ENCODE measurements around the gene DMRT1. TPM values are rescaled to one million over a fixed set of nuclear protein-coding genes. Genes with fewer than 3 reads are reported as not detected.
A peak's percentile ranks its signal among the peaks of the same experiment; 100 is the strongest.
"Not testable (repeated sequence)": the region's sequence is repeated elsewhere in the genome, so short reads cannot be mapped to it uniquely, and the experiment has no call there.

DMRT1 gene
- polyA plus RNA-seq, 4 donors, result not detected

DNA sequence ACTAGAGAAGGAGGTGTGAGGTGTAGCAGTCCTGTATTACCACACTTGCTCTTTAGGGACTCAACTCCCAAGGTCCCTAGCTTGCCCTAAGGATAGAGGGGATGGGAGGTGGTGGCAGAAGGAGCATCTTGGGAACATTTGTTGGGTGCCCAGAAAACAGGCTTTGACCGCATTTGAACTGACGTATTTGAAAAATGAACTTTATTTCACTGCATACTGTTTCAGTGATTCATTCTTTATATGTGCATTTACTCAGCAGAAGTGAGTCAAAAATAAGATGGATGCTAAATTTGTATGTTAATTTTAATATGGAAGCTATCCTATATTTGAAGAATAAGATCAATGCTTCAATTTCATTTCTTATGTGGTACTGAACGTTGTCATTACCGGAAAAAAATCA is 153.7 kb downstream of the DMRT1 start:
- Histone ChIP-seq H3K36me3 (ENCODE audit: control insufficient read depth in 3 of 3, insufficient read depth in 2 of 3, low read depth in 1 of 3, low read length in 3 of 3) (no peaks in the 10 kb centered on the region), H3K27ac (ENCODE audit: low read depth in 1 of 3, low read length in 2 of 3) (no peak overlapping the region), H3K9me3 (ENCODE audit: control insufficient read depth in 2 of 2, insufficient read depth in 1 of 2, low read depth in 1 of 2, low read length in 1 of 2) (peaks cover 0 to 16% of the 10 kb centered on the region in 2 donors), H3K4me3 (ENCODE audit: low read depth in 1 of 3, low read length in 3 of 3) (no peak overlapping the region), H3K4me1 (ENCODE audit: control insufficient read depth in 3 of 3, insufficient read depth in 2 of 3, low read depth in 1 of 3, low read length in 2 of 3) (no peaks in the 10 kb centered on the region), H3K27me3 (ENCODE audit: control insufficient read depth in 3 of 3, insufficient read depth in 3 of 3, low read length in 3 of 3) (peaks cover 0 to 7% (median 3%) of the 10 kb centered on the region in 3 donors)
- FAIRE-seq, result no peak
- no peak for DNase-seq
- WGBS, 3 donors, result 82 to 88% (median 87%) methylated on average over 4 of the region's 4 CpGs

DNA sequence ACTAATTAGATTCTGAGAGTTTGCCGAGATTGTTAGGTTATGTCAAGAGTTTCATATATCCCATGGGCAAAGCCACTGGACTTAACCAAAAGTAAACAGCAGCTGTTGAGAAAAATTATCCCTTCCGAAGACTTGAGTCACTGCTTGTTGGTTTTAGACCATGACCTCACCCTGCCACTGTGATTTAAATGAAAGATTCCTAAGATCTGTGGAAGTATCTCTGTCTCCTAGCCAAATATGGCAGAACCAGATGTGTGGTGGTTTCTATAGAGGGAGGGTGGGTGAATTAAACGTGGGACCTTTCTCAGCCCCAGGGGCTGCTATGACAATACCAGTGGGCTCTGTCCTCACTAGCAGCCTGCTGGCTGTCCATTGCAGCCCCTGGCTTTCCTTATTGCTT is 154.3 kb downstream of the DMRT1 start:
- Histone ChIP-seq H3K4me3 (ENCODE audit: low read depth in 1 of 3, low read length in 3 of 3) (no peak overlapping the region), H3K27me3 (ENCODE audit: control insufficient read depth in 3 of 3, insufficient read depth in 3 of 3, low read length in 3 of 3) (peaks cover 0 to 1% (median 0%) of the 10 kb centered on the region in 3 donors), H3K4me1 (ENCODE audit: control insufficient read depth in 3 of 3, insufficient read depth in 2 of 3, low read depth in 1 of 3, low read length in 2 of 3) (no peaks in the 10 kb centered on the region), H3K36me3 (ENCODE audit: control insufficient read depth in 3 of 3, insufficient read depth in 2 of 3, low read depth in 1 of 3, low read length in 3 of 3) (no peaks in the 10 kb centered on the region), H3K9me3 (ENCODE audit: control insufficient read depth in 2 of 2, insufficient read depth in 1 of 2, low read depth in 1 of 2, low read length in 1 of 2) (peaks cover 0 to 16% of the 10 kb centered on the region in 2 donors), H3K27ac (ENCODE audit: low read depth in 1 of 3, low read length in 2 of 3) (no peak overlapping the region)
- FAIRE-seq (no peak), DNase-seq (no peak)
- WGBS, 3 donors, result 26 to 44% (median 34%) methylated on average over 3 of the region's 3 CpGs

DNA sequence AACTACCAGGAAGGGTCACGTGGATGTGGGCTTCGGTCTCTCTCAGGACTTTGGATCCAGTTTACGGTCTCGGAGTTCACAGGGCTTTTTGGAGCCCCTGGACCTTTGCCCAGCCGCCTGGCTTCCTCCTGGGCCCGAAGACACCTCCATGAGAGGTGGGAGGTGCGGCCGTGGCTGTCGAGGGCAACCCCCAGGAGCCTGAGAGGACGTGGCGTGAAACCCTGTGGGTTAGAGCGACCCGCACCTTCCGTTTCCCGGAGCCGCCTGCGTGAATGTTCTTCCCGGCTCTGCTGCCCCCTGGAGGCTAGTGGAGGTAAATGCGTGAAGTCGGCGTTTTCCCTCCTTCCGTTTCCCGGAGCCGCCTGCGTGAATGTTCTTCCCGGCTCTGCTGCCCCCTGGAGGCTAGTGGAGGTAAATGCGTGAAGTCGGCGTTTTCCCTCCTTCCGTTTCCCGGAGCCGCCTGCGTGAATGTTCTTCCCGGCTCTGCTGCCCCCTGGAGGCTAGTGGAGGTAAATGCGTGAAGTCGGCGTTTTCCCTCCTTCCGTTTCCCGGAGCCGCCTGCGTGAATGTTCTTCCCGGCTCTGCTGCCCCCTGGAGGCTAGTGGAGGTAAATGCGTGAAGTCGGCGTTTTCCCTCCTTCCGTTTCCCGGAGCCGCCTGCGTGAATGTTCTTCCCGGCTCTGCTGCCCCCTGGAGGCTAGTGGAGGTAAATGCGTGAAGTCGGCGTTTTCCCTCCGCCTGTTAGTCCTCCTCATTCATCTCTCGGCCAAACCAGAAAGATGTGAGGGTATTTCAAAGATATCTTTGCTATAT is 157.0 kb downstream of the DMRT1 start:
- H3K4me1 ChIP-seq (ENCODE audit: control insufficient read depth in 3 of 3, insufficient read depth in 2 of 3, low read depth in 1 of 3, low read length in 2 of 3); H3K4me3 ChIP-seq (ENCODE audit: low read depth in 1 of 3, low read length in 3 of 3); DNase-seq; H3K36me3 ChIP-seq (ENCODE audit: control insufficient read depth in 3 of 3, insufficient read depth in 2 of 3, low read depth in 1 of 3, low read length in 3 of 3); H3K27ac ChIP-seq (ENCODE audit: low read depth in 1 of 3, low read length in 2 of 3); H3K27me3 ChIP-seq (ENCODE audit: control insufficient read depth in 3 of 3, insufficient read depth in 3 of 3, low read length in 3 of 3); FAIRE-seq: not testable (repeated sequence)
- 68 to 76% (median 73%) methylated on average over 18 to 26 of the region's 55 CpGs for WGBS, 3 donors
- peaks cover 0 to 16% of the 10 kb centered on the region in 2 donors for H3K9me3 ChIP-seq (ENCODE audit: control insufficient read depth in 2 of 2, insufficient read depth in 1 of 2, low read depth in 1 of 2, low read length in 1 of 2)

GRCh38 chr9:1001838-1002237 is 160.3 kb downstream of the DMRT1 start:
- Histone ChIP-seq H3K4me1 (ENCODE audit: control insufficient read depth in 3 of 3, insufficient read depth in 2 of 3, low read depth in 1 of 3, low read length in 2 of 3) (no peaks in the 10 kb centered on the region), H3K36me3 (ENCODE audit: control insufficient read depth in 3 of 3, insufficient read depth in 2 of 3, low read depth in 1 of 3, low read length in 3 of 3) (no peaks in the 10 kb centered on the region), H3K9me3 (ENCODE audit: control insufficient read depth in 2 of 2, insufficient read depth in 1 of 2, low read depth in 1 of 2, low read length in 1 of 2) (peaks cover 0 to 16% of the 10 kb centered on the region in 2 donors), H3K27ac (ENCODE audit: low read depth in 1 of 3, low read length in 2 of 3) (no peak overlapping the region), H3K4me3 (ENCODE audit: low read depth in 1 of 3, low read length in 3 of 3) (no peak overlapping the region), H3K27me3 (ENCODE audit: control insufficient read depth in 3 of 3, insufficient read depth in 3 of 3, low read length in 3 of 3) (no peaks in the 10 kb centered on the region)
- 86 to 91% (median 90%) methylated on average over 4 of the region's 4 CpGs for WGBS, 3 donors
- no peak for FAIRE-seq
- DNase-seq, result no peak

GRCh38 chr9:1002678-1003077 is 161.2 kb downstream of the DMRT1 start:
- no peaks in the 10 kb centered on the region for H3K27me3 ChIP-seq (ENCODE audit: control insufficient read depth in 3 of 3, insufficient read depth in 3 of 3, low read length in 3 of 3)
- no peak overlapping the region for H3K27ac ChIP-seq (ENCODE audit: low read depth in 1 of 3, low read length in 2 of 3)
- peaks cover 0 to 16% of the 10 kb centered on the region in 2 donors for H3K9me3 ChIP-seq (ENCODE audit: control insufficient read depth in 2 of 2, insufficient read depth in 1 of 2, low read depth in 1 of 2, low read length in 1 of 2)
- H3K4me1 ChIP-seq (ENCODE audit: control insufficient read depth in 3 of 3, insufficient read depth in 2 of 3, low read depth in 1 of 3, low read length in 2 of 3), result no peaks in the 10 kb centered on the region
- H3K4me3 ChIP-seq (ENCODE audit: low read depth in 1 of 3, low read length in 3 of 3), result no peak overlapping the region
- DNase-seq (no peak), FAIRE-seq (no peak)
- WGBS, 3 donors, result 82 to 97% (median 91%) methylated on average over 2 of the region's 2 CpGs
- H3K36me3 ChIP-seq (ENCODE audit: control insufficient read depth in 3 of 3, insufficient read depth in 2 of 3, low read depth in 1 of 3, low read length in 3 of 3), result no peaks in the 10 kb centered on the region

DNA sequence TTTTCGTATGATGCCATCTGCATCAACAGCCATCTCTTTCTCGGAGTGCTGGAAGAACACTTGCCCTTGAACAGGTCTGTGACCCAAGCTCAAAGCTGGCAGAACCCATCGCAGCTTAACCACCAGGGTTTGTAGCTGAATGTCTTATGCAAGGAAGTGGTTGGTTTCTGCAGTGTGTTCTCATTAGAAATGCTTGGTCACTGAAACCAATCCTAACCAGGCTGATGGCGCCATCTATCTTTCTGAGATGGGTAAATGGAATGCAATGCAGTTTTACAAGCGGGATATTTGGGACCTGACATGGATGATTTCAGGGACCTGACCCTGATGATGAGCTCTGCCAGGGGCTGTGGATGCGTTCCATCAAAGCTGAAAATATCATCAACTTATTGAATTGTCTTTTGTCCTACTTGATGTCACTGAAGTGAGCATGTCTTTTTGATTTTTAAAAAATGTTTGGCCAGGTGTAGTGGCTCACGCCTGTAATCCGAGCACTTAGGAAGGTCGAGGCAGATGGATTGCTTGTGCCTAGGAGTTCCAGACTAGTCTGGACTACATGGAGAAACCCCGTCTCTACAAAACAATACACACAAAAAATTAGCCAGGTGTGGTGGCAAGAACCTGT is 163.7 kb downstream of the DMRT1 start:
- H3K9me3 ChIP-seq (ENCODE audit: control insufficient read depth in 2 of 2, insufficient read depth in 1 of 2, low read depth in 1 of 2, low read length in 1 of 2), result no peaks in the 10 kb centered on the region
- DNase-seq (peak; percentile 48 to 52), FAIRE-seq (no peak)
- H3K4me1 ChIP-seq (ENCODE audit: control insufficient read depth in 3 of 3, insufficient read depth in 2 of 3, low read depth in 1 of 3, low read length in 2 of 3), result no peaks in the 10 kb centered on the region
- no peak overlapping the region for H3K4me3 ChIP-seq (ENCODE audit: low read depth in 1 of 3, low read length in 3 of 3)
- peaks cover 0 to 3% (median 0%) of the 10 kb centered on the region in 3 donors for H3K27me3 ChIP-seq (ENCODE audit: control insufficient read depth in 3 of 3, insufficient read depth in 3 of 3, low read length in 3 of 3)
- 47 to 58% (median 53%) methylated on average over 10 of the region's 10 CpGs for WGBS, 3 donors
- no peaks in the 10 kb centered on the region for H3K36me3 ChIP-seq (ENCODE audit: control insufficient read depth in 3 of 3, insufficient read depth in 2 of 3, low read depth in 1 of 3, low read length in 3 of 3)
- no peak overlapping the region for H3K27ac ChIP-seq (ENCODE audit: low read depth in 1 of 3, low read length in 2 of 3)

DNA sequence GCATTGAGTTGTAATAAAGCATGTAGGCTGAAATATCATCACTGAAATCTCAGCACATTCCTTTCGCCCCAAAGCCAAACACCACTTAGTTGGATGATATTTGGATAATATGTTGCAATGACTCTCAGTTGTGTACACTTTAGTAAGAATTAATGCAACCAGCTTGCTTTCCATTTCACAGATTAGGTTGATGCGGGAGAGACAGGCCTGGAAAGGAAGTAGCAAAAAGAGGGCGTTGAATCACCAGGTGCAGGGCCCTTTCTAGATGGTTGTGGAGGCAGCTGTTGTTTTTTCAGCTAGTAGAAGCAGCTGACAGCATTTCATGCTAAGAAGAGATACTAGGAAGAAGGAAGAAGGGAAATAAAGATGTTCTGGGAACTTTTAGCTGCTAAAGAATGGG is 165.8 kb downstream of the DMRT1 start:
- no peaks in the 10 kb centered on the region for H3K4me1 ChIP-seq (ENCODE audit: control insufficient read depth in 3 of 3, insufficient read depth in 2 of 3, low read depth in 1 of 3, low read length in 2 of 3)
- H3K27me3 ChIP-seq (ENCODE audit: control insufficient read depth in 3 of 3, insufficient read depth in 3 of 3, low read length in 3 of 3), result peaks cover 0 to 3% (median 0%) of the 10 kb centered on the region in 3 donors
- no peaks in the 10 kb centered on the region for H3K36me3 ChIP-seq (ENCODE audit: control insufficient read depth in 3 of 3, insufficient read depth in 2 of 3, low read depth in 1 of 3, low read length in 3 of 3)
- no peak overlapping the region for H3K27ac ChIP-seq (ENCODE audit: low read depth in 1 of 3, low read length in 2 of 3)
- H3K4me3 ChIP-seq (ENCODE audit: low read depth in 1 of 3, low read length in 3 of 3), result no peak overlapping the region
- WGBS, 3 donors, result 76 to 83% (median 81%) methylated on average over 3 of the region's 3 CpGs
- no peak for DNase-seq
- FAIRE-seq, result no peak
- no peaks in the 10 kb centered on the region for H3K9me3 ChIP-seq (ENCODE audit: control insufficient read depth in 2 of 2, insufficient read depth in 1 of 2, low read depth in 1 of 2, low read length in 1 of 2)

- H3K4me1 ChIP-seq (ENCODE audit: control insufficient read depth in 3 of 3, insufficient read depth in 2 of 3, low read depth in 1 of 3, low read length in 2 of 3), result no peaks in the 10 kb centered on the region
- 88 to 91% (median 88%) methylated on average over 3 of the region's 3 CpGs for WGBS, 3 donors
- no peaks in the 10 kb centered on the region for H3K36me3 ChIP-seq (ENCODE audit: control insufficient read depth in 3 of 3, insufficient read depth in 2 of 3, low read depth in 1 of 3, low read length in 3 of 3)
- DNase-seq, result no peak
- H3K27me3 ChIP-seq (ENCODE audit: control insufficient read depth in 3 of 3, insufficient read depth in 3 of 3, low read length in 3 of 3), result peaks cover 0 to 3% (median 0%) of the 10 kb centered on the region in 3 donors
- no peak overlapping the region for H3K4me3 ChIP-seq (ENCODE audit: low read depth in 1 of 3, low read length in 3 of 3)
- no peak overlapping the region for H3K27ac ChIP-seq (ENCODE audit: low read depth in 1 of 3, low read length in 2 of 3)
- FAIRE-seq, result no peak
- H3K9me3 ChIP-seq (ENCODE audit: control insufficient read depth in 2 of 2, insufficient read depth in 1 of 2, low read depth in 1 of 2, low read length in 1 of 2), result no peaks in the 10 kb centered on the region
These were observed 166.7 kb downstream of the DMRT1 start for GRCh38 chr9:1008216-1008615.
